ENCODE data around the gene PACRG. TPM values are rescaled to one million over a fixed set of nuclear protein-coding genes. Genes with fewer than 3 reads are reported as not detected.
A peak's percentile ranks its signal among the peaks of the same experiment; 100 is the strongest.

PACRG gene
- total RNA-seq, 1 experiment from 2014 or later = 0.44 TPM

- no peak for TF ChIP-seq FOXP4 (CRISPR knock-in tag; IDR thresholded peaks at IDR 0.05)
- no peak for TF ChIP-seq ZNF138 (CRISPR knock-in tag; conservative IDR thresholded peaks at IDR 0.05)
- no peak for TF ChIP-seq RELA (CRISPR knock-in tag; IDR thresholded peaks at IDR 0.05; ENCODE audit: borderline replicate concordance)
Observed at GRCh38 chr6:163128324-163128723, 400.6 kb downstream of the PACRG start (continued).

- Mint-ChIP-seq H3K27me3 (ENCODE audit: low read depth) (no peaks in the 10 kb centered on the region), H3K4me3 (no peak overlapping the region), H3K36me3 (no peaks in the 10 kb centered on the region; the same call in 1 of the 2 replicates), H3K4me1 (peaks cover 8% of the 10 kb centered on the region), H3K27ac (no peak overlapping the region), H3K9me3 (peaks cover 9% of the 10 kb centered on the region; the same call in 1 of the 2 replicates)
- DNase-seq (ENCODE audit: low spot score) = no peak
- ChIA-PET POLR2A (no interaction called here), CTCF (interaction anchor here (1.1 kb wide), 1 partner anchor 12 kb away, joined by 5 read pairs; no protein-coding TSS in a partner anchor)
- TF ChIP-seq CDX4 (CRISPR knock-in tag; IDR thresholded peaks at IDR 0.05; ENCODE audit: borderline replicate concordance) = no peak
- no peak for TF ChIP-seq ZNF121 (CRISPR knock-in tag; IDR thresholded peaks at IDR 0.05)
- TF ChIP-seq, protein P1, sequence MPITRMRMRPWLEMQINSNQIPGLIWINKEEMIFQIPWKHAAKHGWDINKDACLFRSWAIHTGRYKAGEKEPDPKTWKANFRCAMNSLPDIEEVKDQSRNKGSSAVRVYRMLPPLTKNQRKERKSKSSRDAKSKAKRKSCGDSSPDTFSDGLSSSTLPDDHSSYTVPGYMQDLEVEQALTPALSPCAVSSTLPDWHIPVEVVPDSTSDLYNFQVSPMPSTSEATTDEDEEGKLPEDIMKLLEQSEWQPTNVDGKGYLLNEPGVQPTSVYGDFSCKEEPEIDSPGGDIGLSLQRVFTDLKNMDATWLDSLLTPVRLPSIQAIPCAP (CRISPR knock-in tag; IDR thresholded peaks at IDR 0.05) = no peak
- no peak for TF ChIP-seq ZNF671 (CRISPR knock-in tag; IDR thresholded peaks at IDR 0.05)
- ATAC-seq = no peak
Observed at GRCh38 chr6:163132050-163132750, 404.4 kb downstream of the PACRG start.

GRCh38 chr6:163133017-163133416 lies 405.2 kb downstream of the PACRG start:
- no peak overlapping the region for H3K27ac Mint-ChIP-seq
- H3K9me3 Mint-ChIP-seq = peaks cover 9% of the 10 kb centered on the region; the same call in 1 of the 2 replicates
- ATAC-seq (peak; percentile 83), DNase-seq (ENCODE audit: low spot score) (no peak)
- no peak overlapping the region for H3K4me3 Mint-ChIP-seq
- no peaks in the 10 kb centered on the region; the same call in 1 of the 2 replicates for H3K36me3 Mint-ChIP-seq
- H3K27me3 Mint-ChIP-seq (ENCODE audit: low read depth) = no peaks in the 10 kb centered on the region
- POLR2A ChIA-PET = no interaction called here
- peak; percentile 88 for TF ChIP-seq USF1 (CRISPR knock-in tag; IDR thresholded peaks at IDR 0.05)
- TF ChIP-seq ATF3 (CRISPR knock-in tag; conservative IDR thresholded peaks at IDR 0.05) = no peak
- peak; percentile 91 for TF ChIP-seq USF2 (CRISPR knock-in tag; IDR thresholded peaks at IDR 0.05)
- H3K4me1 Mint-ChIP-seq = peaks cover 8% of the 10 kb centered on the region
- CTCF ChIA-PET = interaction anchor here (1.1 kb wide), 1 partner anchor 13 kb away, joined by 5 read pairs; no protein-coding TSS in a partner anchor

GRCh38 chr6:163133691-163134090 lies 405.9 kb downstream of the PACRG start:
- ChIA-PET POLR2A (no interaction called here), CTCF (no interaction called here)
- Mint-ChIP-seq H3K4me1 (peaks cover 6% of the 10 kb centered on the region), H3K27me3 (ENCODE audit: low read depth) (no peaks in the 10 kb centered on the region), H3K36me3 (no peaks in the 10 kb centered on the region; the same call in 1 of the 2 replicates), H3K4me3 (no peak overlapping the region), H3K9me3 (peaks cover 12% of the 10 kb centered on the region), H3K27ac (no peak overlapping the region)
- ATAC-seq (no peak), DNase-seq (ENCODE audit: low spot score) (no peak)
- TF ChIP-seq, protein P2, sequence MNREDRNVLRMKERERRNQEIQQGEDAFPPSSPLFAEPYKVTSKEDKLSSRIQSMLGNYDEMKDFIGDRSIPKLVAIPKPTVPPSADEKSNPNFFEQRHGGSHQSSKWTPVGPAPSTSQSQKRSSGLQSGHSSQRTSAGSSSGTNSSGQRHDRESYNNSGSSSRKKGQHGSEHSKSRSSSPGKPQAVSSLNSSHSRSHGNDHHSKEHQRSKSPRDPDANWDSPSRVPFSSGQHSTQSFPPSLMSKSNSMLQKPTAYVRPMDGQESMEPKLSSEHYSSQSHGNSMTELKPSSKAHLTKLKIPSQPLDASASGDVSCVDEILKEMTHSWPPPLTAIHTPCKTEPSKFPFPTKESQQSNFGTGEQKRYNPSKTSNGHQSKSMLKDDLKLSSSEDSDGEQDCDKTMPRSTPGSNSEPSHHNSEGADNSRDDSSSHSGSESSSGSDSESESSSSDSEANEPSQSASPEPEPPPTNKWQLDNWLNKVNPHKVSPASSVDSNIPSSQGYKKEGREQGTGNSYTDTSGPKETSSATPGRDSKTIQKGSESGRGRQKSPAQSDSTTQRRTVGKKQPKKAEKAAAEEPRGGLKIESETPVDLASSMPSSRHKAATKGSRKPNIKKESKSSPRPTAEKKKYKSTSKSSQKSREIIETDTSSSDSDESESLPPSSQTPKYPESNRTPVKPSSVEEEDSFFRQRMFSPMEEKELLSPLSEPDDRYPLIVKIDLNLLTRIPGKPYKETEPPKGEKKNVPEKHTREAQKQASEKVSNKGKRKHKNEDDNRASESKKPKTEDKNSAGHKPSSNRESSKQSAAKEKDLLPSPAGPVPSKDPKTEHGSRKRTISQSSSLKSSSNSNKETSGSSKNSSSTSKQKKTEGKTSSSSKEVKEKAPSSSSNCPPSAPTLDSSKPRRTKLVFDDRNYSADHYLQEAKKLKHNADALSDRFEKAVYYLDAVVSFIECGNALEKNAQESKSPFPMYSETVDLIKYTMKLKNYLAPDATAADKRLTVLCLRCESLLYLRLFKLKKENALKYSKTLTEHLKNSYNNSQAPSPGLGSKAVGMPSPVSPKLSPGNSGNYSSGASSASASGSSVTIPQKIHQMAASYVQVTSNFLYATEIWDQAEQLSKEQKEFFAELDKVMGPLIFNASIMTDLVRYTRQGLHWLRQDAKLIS (CRISPR knock-in tag; IDR thresholded peaks at IDR 0.05; ENCODE audit: borderline replicate concordance) = no peak
- TF ChIP-seq JUN (CRISPR knock-in tag; IDR thresholded peaks at IDR 0.05) = no peak
- TF ChIP-seq USF2 (CRISPR knock-in tag; IDR thresholded peaks at IDR 0.05) = no peak
- TF ChIP-seq, protein P3, sequence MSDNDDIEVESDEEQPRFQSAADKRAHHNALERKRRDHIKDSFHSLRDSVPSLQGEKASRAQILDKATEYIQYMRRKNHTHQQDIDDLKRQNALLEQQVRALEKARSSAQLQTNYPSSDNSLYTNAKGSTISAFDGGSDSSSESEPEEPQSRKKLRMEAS (CRISPR knock-in tag; IDR thresholded peaks at IDR 0.05) = no peak
- no peak for TF ChIP-seq NFE2L1 (CRISPR knock-in tag; IDR thresholded peaks at IDR 0.05)
